A549 (cell line): ENCODE measurements around the gene MYLK. TPM values are rescaled to one million over a fixed set of nuclear protein-coding genes. Genes with fewer than 3 reads are reported as not detected.
A peak's percentile ranks its signal among the peaks of the same experiment; 100 is the strongest.

Experiments used
- ATAC-seq, 2 experiments: fragments of 200-7000 bp in 1 of 2; fragments of >200 bp in 1 of 2; cut with Nextera tagmentation in 1 of 2; cut with Tn5 transposase in 1 of 2; 3 replicates each; pipeline versions ENCODE4 v1.8.0 to v1.9.1; 2018 to 2020; ENCODE audit warnings: mild to moderate bottlenecking in 1 of 2, moderate library complexity in 1 of 2
- CTCF ChIA-PET: fragments of 300-600 bp; sonication (Branson Sonifier 250); formaldehyde crosslinking; extraction: SDS; loops from one replicate; lab custom pipeline; 2021; ENCODE audit warnings: antibody characterized with exemption, inconsistent platforms; lab: Yijun Ruan, JAX
- POLR2A ChIA-PET: fragments of 350-600 bp; formaldehyde crosslinking; extraction: SDS; loops from one replicate; lab custom pipeline; 2021; ENCODE audit warnings: antibody characterized with exemption, inconsistent platforms; lab: Yijun Ruan, JAX
- DNase-seq, 2 experiments: peaks; one replicate each; pipeline versions ENCODE4 v3.0.0 to v3.0.0-alpha.2; 2011 to 2016; ENCODE audit warnings: low read depth in 1 of 2, low spot score in 1 of 2
- FAIRE-seq: peaks from 2 replicates; lab custom pipeline; 2011; peaks lifted over from hg19 to GRCh38; lab: Jason Lieb, UNC
- H3K27ac ChIP-seq, 2 experiments: fragments of >200 bp; sonication (Bioruptor Twin); formaldehyde crosslinking; 3 replicates each; pipeline ENCODE4 v1.5.1; 2016 to 2017
- H3K4me1 ChIP-seq: fragments of >200 bp; sonication (Bioruptor Twin); formaldehyde crosslinking; 3 replicates; pipeline ENCODE4 v1.6.1; 2016
- H3K4me2 ChIP-seq: fragments of >200 bp; sonication (Bioruptor Twin); formaldehyde crosslinking; 3 replicates; pipeline ENCODE4 v1.6.1; 2016
- H3K4me3 ChIP-seq: fragments of >200 bp; sonication (Bioruptor Twin); formaldehyde crosslinking; 3 replicates; pipeline ENCODE4 v1.5.1; 2016
- H3K9me3 ChIP-seq: fragments of >200 bp; sonication (Bioruptor Twin); formaldehyde crosslinking; 3 replicates; pipeline ENCODE4 v1.6.1; 2016
- CBX2 ChIP-seq: fragments of 200-600 bp; sonication (generic); IDR thresholded peaks from 2 replicates; pipeline ENCODE4 v1.6.1; 2016; ENCODE audit warnings: low read depth, mild to moderate bottlenecking, borderline replicate concordance
- CHD2 ChIP-seq: fragments of 150-350 bp; IDR thresholded peaks from 2 replicates; pipeline ENCODE4 v1.6.1; 2014; ENCODE audit warnings: low read length; ENCODE audit not compliant: partially characterized antibody
- ESRRA ChIP-seq: fragments of 150-350 bp; IDR thresholded peaks from 2 replicates; pipeline ENCODE4 v1.6.1; 2014; ENCODE audit warnings: mild to moderate bottlenecking, low read length, borderline replicate concordance
- FOSB ChIP-seq: fragments of 250-450 bp; sonication (Bioruptor Pico); IDR thresholded peaks from 2 replicates; pipeline ENCODE4 v1.5.0; 2020; ENCODE audit warnings: mild to moderate bottlenecking, moderate library complexity
- FOSL2 ChIP-seq, 2 experiments: fragments of 450-650 bp in 1 of 2; fragments of >200 bp in 1 of 2; sonication (Bioruptor Twin) in 1 of 2; formaldehyde crosslinking; IDR thresholded peaks; 2 replicates each; pipeline versions ENCODE4 v1.5.0 to v1.6.1; 2016 to 2020; ENCODE audit warnings: mild to moderate bottlenecking in 1 of 2, moderate library complexity in 1 of 2
- GATA3 ChIP-seq: IDR thresholded peaks from 2 replicates; pipeline ENCODE4 v1.6.1; 2012; ENCODE audit warnings: borderline replicate concordance
- HOXA7 ChIP-seq: fragments of 250-450 bp; sonication (Bioruptor Pico); IDR thresholded peaks from 2 replicates; pipeline ENCODE4 v1.5.0; 2020; ENCODE audit warnings: mild to moderate bottlenecking, moderate library complexity
- JUNB ChIP-seq: fragments of >200 bp; sonication (Bioruptor Twin); formaldehyde crosslinking; IDR thresholded peaks from 2 replicates; pipeline ENCODE4 v1.6.1; 2016
- POLR2A ChIP-seq: IDR thresholded peaks from 2 replicates; pipeline ENCODE4 v1.6.1; 2012; ENCODE audit warnings: mild to moderate bottlenecking, low read length
- REST ChIP-seq: fragments of 200-600 bp; sonication (generic); IDR thresholded peaks from 2 replicates; pipeline ENCODE4 v1.6.1; 2016; ENCODE audit warnings: antibody characterized with exemption, mild to moderate bottlenecking, moderate library complexity
- SMC3 ChIP-seq: fragments of >200 bp; sonication (Bioruptor Twin); formaldehyde crosslinking; IDR thresholded peaks from 3 replicates; pipeline ENCODE4 v1.6.1; 2018; ENCODE audit warnings: inconsistent platforms
- TFCP2L1 ChIP-seq: fragments of 250-450 bp; sonication (Bioruptor Pico); IDR thresholded peaks from 2 replicates; pipeline ENCODE4 v1.5.0; 2021; ENCODE audit warnings: mild to moderate bottlenecking
- ZC3H11A ChIP-seq: fragments of 450-650 bp; IDR thresholded peaks from 2 replicates; pipeline ENCODE4 v1.6.1; 2014; ENCODE audit warnings: antibody characterized with exemption, mild to moderate bottlenecking
- ZFP36 ChIP-seq: fragments of 450-650 bp; IDR thresholded peaks from 2 replicates; pipeline ENCODE4 v1.6.1; 2014; ENCODE audit warnings: borderline replicate concordance; ENCODE audit not compliant: partially characterized antibody
- ZNF302 ChIP-seq: fragments of 250-450 bp; sonication (Bioruptor Pico); IDR thresholded peaks from 2 replicates; pipeline ENCODE4 v1.9.0; 2021; ENCODE audit warnings: inconsistent platforms, mild to moderate bottlenecking, moderate library complexity
- ZSCAN20 ChIP-seq: fragments of 250-450 bp; sonication (Bioruptor Pico); IDR thresholded peaks from 2 replicates; pipeline ENCODE4 v1.8.0; 2022; ENCODE audit warnings: mild to moderate bottlenecking, moderate library complexity
- WGBS: methylation state at CpG from one replicate; pipeline ENCODE4 v1.1.6; 2017; ENCODE audit errors: missing lambda C conversion rate; 5-methylcytosine and 5-hydroxymethylcytosine counted together
- polyA plus RNA-seq, 4 experiments: library from polyadenylated mRNA; depleted of rRNA in 3 of 4; stranded (reverse); fragments of >200 nt; fragmentation: RNase III in 1 of 4; extraction: RNeasy Plus Mini Kit Qiagen cat#74134 plus additional on column Dnase treatment in 1 of 4; gene quantifications; 2 replicates in 3 of 4; 3 replicates in 1 of 4; pipeline ENCODE4 v1.2.3, GENCODE V29; 2011 to 2017
- TF ChIP-seq, protein P1 (sequence below): IDR thresholded peaks from 2 replicates; pipeline ENCODE4 v1.6.1; 2012; ENCODE audit warnings: low read depth, borderline replicate concordance
- TF ChIP-seq, protein P2 (sequence below): IDR thresholded peaks from 2 replicates; pipeline ENCODE4 v1.6.1; 2012

The MYLK gene
- polyA plus RNA-seq, 2 of the 4 experiments (the other 2 are of a cell fraction): 16.9 to 17.4 TPM

GRCh38 chr3:123735456-123735855, 148.7 kb downstream of the MYLK start:
- ChIA-PET CTCF (interaction anchor here (3.2 kb wide), 1 partner anchor 11 kb away, joined by 20 read pairs; no protein-coding TSS in a partner anchor), POLR2A (no interaction called here)
- peak overlapping the region; percentile 71 to 85; a peak in 5 of 6 replicates for H3K27ac ChIP-seq
- no peak for DNase-seq
- 33% methylated on average over 2 of the region's 2 CpGs for WGBS
- ATAC-seq: no peak
- H3K9me3 ChIP-seq: no peaks in the 10 kb centered on the region
- peaks cover 64% of the 10 kb centered on the region for H3K4me1 ChIP-seq
- H3K4me2 ChIP-seq: peak overlapping the region; percentile 18; the same call in 2 of the 3 replicates
- H3K4me3 ChIP-seq: no peak overlapping the region
- TF ChIP-seq, protein P1, sequence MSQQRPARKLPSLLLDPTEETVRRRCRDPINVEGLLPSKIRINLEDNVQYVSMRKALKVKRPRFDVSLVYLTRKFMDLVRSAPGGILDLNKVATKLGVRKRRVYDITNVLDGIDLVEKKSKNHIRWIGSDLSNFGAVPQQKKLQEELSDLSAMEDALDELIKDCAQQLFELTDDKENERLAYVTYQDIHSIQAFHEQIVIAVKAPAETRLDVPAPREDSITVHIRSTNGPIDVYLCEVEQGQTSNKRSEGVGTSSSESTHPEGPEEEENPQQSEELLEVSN: no peak
- TF ChIP-seq CBX2: no peak
- FAIRE-seq: no peak

GRCh38 chr3:123734527-123734902, 149.6 kb downstream of the MYLK start:
- no peaks in the 10 kb centered on the region for H3K9me3 ChIP-seq
- TF ChIP-seq ZNF302 (CRISPR knock-in tag): no peak
- TF ChIP-seq ZSCAN20 (CRISPR knock-in tag): no peak
- TF ChIP-seq TFCP2L1 (CRISPR knock-in tag): no peak
- no peak for TF ChIP-seq POLR2A
- TF ChIP-seq SMC3: no peak
- TF ChIP-seq REST: no peak
- no peak for TF ChIP-seq ZC3H11A
- TF ChIP-seq FOSB: no peak
- no peak for TF ChIP-seq CHD2
- no peak for TF ChIP-seq HOXA7 (CRISPR knock-in tag)
- H3K4me3 ChIP-seq: no peak overlapping the region
- DNase-seq: no peak
- WGBS: 71% methylated on average over 6 of the region's 6 CpGs
- ChIA-PET CTCF (interaction anchor here (0.8 to 3.2 kb wide), 6 partner anchors 10 to 127 kb away, joined by 3 to 20 read pairs (median 5); no protein-coding TSS in a partner anchor), POLR2A (no interaction called here)
- no peak for FAIRE-seq
- peak overlapping the region; percentile 71 to 85 for H3K27ac ChIP-seq
- no peak for ATAC-seq
- peak overlapping the region; percentile 51 for H3K4me2 ChIP-seq
- H3K4me1 ChIP-seq: peaks cover 54% of the 10 kb centered on the region

DNA sequence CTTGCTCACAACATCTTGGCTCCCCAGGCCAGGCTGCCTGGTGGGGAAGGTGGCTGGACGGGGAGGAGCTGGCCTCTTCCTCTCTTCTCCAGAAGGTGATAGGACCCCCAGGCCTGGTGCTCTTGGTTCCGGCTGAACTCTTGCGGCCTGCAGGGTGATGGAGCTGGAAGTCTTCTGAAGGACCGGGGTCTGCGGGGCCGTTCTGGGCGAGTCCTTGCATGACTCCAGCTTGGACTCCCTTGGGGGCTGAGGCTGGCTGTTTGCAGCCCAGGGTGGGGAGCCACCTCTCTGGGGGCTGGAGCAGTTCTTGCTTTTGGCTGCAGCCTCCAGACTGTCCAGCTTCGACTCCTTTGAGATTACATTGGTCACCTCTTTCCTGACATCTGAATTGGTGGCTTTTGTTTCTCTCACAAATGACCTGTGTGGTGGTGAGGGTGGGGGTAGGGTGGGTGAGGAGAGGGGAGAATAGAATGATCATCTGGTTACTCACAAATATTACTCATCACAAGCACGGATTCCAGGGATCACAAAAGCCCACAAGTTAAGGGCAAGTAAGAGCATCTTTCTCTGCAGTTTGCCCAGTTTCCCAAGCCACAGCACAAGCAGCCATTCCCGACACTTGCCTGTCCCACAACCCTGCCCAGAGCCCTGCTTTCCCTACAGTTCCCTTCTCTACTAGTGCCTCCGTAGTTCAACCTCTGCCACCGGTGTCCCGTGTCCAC, 150.2 kb downstream of the MYLK start:
- peak; percentile 23 to 63 for DNase-seq
- H3K4me3 ChIP-seq: no peak overlapping the region
- 67% methylated on average over 12 of the region's 13 CpGs for WGBS
- H3K9me3 ChIP-seq: no peaks in the 10 kb centered on the region
- ChIA-PET CTCF (interaction anchor here (0.7 to 3.2 kb wide), 8 partner anchors 10 to 128 kb away, joined by 3 to 20 read pairs (median 5); no protein-coding TSS in a partner anchor), POLR2A (interaction anchor here (1.0 kb wide), 1 partner anchor 10 kb away, joined by 8 read pairs; no protein-coding TSS in a partner anchor)
- TF ChIP-seq JUNB (peak; percentile 65), FOSL2 (IDR thresholded peaks at IDR 0.05) (peak; percentile 65), FOSL2 (CRISPR knock-in tag; IDR thresholded peaks at IDR 0.05) (no peak), ZFP36 (no peak), GATA3 (no peak), ESRRA (no peak)
- TF ChIP-seq, protein P2, sequence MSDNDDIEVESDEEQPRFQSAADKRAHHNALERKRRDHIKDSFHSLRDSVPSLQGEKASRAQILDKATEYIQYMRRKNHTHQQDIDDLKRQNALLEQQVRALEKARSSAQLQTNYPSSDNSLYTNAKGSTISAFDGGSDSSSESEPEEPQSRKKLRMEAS: no peak
- peak overlapping the region; percentile 71 to 85 for H3K27ac ChIP-seq
- FAIRE-seq: no peak
- peak; percentile 64 to 67; a peak in 5 of 6 replicates for ATAC-seq
- H3K4me2 ChIP-seq: peak overlapping the region; percentile 51
- peaks cover 50% of the 10 kb centered on the region for H3K4me1 ChIP-seq
